ENCODE results near the gene CDHR2.

Gene CDHR2

DNA sequence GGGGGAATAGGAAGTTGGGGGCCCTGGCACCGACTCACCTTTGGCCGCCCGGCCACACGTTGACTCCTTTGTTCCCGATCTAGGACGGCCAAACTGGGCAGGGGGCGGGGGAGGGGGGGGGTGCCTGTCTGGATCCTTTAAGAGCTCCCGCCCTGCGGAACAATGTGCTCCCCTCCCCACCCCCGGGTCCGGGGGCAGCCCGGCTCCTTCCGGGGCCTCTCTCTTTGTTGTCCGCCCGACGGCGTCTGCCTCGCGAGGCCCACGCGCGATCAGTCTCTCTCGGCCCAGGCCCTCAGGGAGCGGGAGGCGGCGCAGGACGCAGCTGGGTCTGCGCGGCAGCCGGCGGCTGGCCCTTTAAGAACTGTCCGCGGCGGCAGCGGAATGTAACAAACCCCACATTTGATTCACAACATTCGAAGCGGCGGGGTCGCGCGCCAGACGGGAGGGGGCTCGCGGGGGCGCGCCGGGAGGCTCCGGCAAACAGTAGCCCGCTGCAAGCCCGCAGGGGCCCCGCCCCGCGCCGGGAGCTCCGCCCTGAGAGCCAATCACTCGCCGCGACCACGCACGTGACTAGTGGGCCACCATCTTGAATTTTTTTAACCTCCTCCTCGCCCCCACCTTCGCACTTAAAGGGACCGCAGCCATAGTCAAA lies 12.1 kb upstream of the CDHR2 start, which contains the start of gene RNF44:
TSS of gene RNF44 (minus strand) at position 501 of the 652 bp plus-strand sequence. CDS start 4,930 bp downstream, outside the sequence.
- TF ChIP-seq, protein P1, sequence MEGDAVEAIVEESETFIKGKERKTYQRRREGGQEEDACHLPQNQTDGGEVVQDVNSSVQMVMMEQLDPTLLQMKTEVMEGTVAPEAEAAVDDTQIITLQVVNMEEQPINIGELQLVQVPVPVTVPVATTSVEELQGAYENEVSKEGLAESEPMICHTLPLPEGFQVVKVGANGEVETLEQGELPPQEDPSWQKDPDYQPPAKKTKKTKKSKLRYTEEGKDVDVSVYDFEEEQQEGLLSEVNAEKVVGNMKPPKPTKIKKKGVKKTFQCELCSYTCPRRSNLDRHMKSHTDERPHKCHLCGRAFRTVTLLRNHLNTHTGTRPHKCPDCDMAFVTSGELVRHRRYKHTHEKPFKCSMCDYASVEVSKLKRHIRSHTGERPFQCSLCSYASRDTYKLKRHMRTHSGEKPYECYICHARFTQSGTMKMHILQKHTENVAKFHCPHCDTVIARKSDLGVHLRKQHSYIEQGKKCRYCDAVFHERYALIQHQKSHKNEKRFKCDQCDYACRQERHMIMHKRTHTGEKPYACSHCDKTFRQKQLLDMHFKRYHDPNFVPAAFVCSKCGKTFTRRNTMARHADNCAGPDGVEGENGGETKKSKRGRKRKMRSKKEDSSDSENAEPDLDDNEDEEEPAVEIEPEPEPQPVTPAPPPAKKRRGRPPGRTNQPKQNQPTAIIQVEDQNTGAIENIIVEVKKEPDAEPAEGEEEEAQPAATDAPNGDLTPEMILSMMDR (IDR thresholded peaks at IDR 0.05; ENCODE audit: extremely low read depth, missing control alignments) = no peak
- peak; percentile 96 for DNase-seq (ENCODE audit: low spot score)

DNA sequence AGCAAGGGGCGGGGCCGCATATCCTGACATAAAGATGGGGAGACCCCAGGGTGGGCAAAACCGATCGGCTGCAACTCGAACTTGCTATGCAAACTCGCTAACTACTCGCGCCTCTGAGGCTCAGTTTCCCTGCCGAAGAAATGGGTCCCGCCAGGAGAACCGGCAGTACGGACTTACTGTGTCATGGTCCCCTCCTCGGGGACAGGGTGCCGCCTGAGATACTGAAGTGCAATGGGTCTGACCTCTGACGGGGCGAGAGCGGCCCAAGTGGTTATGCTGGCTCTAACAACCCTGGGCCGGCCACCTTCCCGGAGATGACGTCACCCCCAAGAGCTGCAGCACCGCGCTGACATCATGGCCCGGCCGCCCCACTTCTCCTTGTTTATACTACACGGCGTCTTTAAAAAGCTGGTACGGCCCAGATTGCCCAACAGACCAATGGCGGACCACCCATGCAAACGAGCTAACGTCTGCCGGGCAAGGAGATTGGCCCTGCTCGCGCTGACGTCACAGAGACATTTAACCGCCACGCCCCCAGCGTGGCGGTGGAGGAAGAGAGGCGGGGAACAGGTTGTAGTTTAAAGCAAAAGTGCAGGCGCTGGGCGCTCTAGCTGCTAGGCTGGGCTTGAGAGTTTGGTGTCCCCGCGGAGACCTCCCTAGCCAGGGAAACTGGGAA lies 11.4 kb upstream of the CDHR2 start:
- DNase-seq (ENCODE audit: low spot score) = peak; percentile 93
- TF ChIP-seq, protein P1 (IDR thresholded peaks at IDR 0.05; ENCODE audit: extremely low read depth, missing control alignments) = no peak

DNA sequence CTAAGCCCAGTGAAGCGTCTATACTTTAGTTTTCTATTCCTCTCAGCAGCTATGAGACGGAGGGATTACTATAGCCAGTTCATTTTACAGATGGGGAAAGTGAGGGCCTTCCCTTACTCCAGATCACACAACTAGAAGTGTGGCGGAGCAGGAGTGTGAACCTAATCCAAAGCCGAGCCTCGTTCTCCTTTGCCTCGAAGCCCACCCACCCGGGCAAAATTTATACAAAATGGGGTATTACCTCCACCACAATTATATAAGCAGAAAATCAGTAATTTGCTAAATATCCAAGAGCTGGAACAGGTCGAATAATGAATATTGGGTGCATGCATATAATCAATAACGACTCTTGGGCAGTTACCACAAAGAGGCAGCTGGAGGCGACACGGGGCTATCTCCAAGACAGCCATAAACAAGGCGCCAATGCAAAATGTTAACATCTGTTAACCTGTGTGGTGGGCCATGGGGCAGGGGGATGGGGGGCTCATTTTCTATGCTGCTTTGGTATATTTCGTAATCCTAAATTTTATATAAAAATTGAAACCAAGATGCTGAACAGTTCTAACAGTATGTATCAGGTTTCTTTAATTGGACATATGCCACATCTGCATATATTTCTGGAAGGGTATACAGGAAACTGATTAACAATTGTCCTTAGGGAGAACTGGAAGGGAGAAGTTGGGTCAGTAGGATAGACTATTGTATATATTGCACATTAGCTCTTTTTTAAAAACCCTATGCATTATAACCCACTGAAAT lies 10.7 kb upstream of the CDHR2 start:
- TF ChIP-seq, protein P1 (IDR thresholded peaks at IDR 0.05; ENCODE audit: extremely low read depth, missing control alignments) = no peak
- DNase-seq (ENCODE audit: low spot score) = no peak

DNA sequence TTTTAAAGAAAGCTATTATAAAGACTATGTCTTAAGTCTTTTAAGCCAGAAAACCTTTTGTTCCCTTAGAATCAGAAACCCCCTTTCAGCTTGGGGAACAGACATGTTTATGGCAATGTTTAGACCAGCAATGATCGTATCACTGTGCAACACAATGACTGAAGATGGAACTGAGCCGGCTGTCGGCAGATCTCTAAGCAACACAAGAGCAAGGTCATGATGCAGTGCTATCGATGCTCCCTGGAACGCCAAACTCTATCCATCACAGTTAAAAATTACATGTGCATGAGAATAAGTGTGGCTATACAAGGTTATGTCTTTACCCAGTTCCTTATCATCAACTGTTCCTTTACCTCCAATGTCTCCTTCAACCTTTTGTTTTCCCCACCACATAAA lies 10.2 kb upstream of the CDHR2 start:
- TF ChIP-seq, protein P1 (IDR thresholded peaks at IDR 0.05; ENCODE audit: extremely low read depth, missing control alignments) = no peak
- DNase-seq (ENCODE audit: low spot score) = no peak

DNA sequence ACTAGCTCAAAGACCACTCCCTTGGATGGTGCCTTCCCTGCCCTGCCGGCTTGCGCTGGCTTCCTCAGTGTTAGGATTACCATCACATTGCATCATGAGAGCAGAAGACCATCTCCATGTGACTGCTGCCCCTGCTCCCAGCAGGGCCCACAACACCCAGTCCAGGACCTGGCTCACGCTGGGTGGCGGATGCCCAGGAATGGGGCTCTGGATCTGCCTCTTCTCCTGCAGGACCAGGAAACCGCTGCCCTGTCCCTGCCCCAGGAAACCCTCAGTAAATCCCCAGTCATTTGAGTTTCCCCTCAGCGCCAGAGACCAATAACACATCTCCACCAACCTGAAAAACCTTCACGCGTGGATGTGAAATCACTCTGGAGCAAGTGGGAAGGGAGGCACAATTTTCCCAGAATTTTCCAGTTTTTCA lies 8.7 kb upstream of the CDHR2 start:
- TF ChIP-seq, protein P1 (IDR thresholded peaks at IDR 0.05; ENCODE audit: extremely low read depth, missing control alignments) = no peak

DNA sequence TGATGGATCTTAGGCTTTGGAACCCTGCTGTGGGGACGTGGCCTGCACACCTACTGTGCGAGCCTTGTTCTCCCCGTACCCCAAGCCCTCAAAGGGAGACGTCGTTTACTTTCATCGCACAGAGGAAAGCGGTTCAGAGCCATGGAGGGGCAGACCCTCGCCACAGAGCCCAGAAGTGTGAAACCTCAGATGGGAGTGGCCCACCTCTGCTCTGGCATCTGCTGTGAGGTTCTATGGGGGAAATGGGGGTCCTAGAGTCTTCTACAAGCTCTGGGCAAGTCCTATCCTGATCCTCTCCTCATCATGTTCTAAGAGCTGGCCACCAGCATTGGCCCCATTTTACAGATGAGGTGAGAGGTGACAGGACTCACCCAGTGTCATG lies 8.2 kb upstream of the CDHR2 start:
- TF ChIP-seq, protein P1 (IDR thresholded peaks at IDR 0.05; ENCODE audit: extremely low read depth, missing control alignments) = no peak
- DNase-seq (ENCODE audit: low spot score) = no peak

More for the DNA sequence above, 8.7 kb upstream of the CDHR2 start:
- DNase-seq (ENCODE audit: low spot score) = no peak
